D721Med (cell line): Measurements from ENCODE around the gene GAL3ST3.

Experiments
- DNase-seq: peaks from one replicate; pipeline ENCODE4 v3.0.0; 2011; ENCODE audit warnings: low spot score; ENCODE audit not compliant: insufficient read length
- FAIRE-seq: peaks from 2 replicates; lab custom pipeline; 2011; peaks lifted over from hg19 to GRCh38; lab: Jason Lieb, UNC
- TF ChIP-seq, protein P1 (sequence below): IDR thresholded peaks from 2 replicates; pipeline ENCODE4 v1.5.1; 2012; ENCODE audit warnings: mild to moderate bottlenecking, control low read depth; ENCODE audit not compliant: insufficient read depth; ENCODE audit errors: missing control alignments

Gene GAL3ST3

GRCh38 chr11:66073669-66074068 lies 24.7 kb upstream of the GAL3ST3 start:
- TF ChIP-seq, protein P1, sequence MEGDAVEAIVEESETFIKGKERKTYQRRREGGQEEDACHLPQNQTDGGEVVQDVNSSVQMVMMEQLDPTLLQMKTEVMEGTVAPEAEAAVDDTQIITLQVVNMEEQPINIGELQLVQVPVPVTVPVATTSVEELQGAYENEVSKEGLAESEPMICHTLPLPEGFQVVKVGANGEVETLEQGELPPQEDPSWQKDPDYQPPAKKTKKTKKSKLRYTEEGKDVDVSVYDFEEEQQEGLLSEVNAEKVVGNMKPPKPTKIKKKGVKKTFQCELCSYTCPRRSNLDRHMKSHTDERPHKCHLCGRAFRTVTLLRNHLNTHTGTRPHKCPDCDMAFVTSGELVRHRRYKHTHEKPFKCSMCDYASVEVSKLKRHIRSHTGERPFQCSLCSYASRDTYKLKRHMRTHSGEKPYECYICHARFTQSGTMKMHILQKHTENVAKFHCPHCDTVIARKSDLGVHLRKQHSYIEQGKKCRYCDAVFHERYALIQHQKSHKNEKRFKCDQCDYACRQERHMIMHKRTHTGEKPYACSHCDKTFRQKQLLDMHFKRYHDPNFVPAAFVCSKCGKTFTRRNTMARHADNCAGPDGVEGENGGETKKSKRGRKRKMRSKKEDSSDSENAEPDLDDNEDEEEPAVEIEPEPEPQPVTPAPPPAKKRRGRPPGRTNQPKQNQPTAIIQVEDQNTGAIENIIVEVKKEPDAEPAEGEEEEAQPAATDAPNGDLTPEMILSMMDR: no peak
- no peak for FAIRE-seq
- no peak for DNase-seq

DNA sequence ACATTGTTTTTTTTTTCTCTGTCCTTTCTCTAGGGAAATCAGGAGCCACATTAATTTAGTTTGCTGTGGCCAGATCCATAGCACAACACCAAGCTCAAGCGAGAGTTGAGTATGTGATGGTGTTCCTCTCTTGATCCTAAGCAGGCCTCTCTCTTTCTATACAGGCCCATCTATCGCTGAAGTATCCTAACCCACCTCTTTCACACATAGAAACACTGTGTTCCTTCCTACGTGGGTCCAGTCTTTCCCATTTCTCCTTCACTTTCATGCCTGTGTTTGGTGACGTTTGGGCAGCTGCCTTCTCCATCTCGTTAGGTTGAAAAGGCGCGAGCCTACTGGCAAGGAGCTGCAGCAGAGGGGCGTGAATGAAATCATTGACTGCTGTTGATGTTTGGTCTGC lies 23.6 kb upstream of the GAL3ST3 start:
- TF ChIP-seq, protein P1: no peak
- DNase-seq (no peak), FAIRE-seq (no peak)

DNA sequence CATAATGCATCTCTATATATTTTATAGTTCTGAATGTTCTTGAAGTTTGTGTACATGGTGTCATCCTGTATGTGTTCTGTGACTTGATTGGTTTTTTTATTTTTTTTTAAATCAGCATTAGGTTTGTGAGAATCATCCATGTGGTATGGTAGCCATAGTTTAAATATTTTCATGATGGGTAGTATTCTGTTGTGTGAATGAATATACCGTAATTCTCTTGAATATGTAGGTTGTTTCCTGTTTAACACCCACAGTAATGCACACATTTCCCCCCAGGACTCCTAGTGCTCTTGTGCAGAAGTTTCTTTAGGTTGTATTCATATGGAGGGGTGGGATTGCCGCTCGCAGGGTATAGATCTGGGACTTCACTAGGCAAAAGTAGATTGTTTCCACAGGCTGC lies 23.1 kb upstream of the GAL3ST3 start:
- FAIRE-seq (no peak), DNase-seq (no peak)
- TF ChIP-seq, protein P1: no peak

DNA sequence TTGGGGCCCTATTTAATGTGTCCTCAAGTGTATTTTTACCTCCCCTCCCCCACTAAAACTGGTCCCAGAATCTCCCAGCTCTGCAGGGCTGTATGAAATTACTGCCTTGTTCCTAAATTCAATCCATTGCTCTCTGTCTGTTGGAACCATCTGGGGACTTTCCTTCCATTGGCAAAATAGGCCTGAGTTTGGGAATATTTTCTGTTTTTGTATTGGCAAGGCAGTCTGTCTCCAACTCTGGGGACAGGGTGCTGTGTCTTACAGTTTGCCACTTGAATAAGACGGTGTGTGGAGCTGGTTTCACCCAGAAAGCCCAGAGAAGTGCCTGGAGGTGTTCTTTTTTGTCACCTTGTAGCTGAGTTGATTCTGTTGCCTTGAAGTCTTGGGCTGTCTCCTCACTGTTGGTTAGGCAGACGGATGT lies 22.4 kb upstream of the GAL3ST3 start:
- FAIRE-seq: no peak
- TF ChIP-seq, protein P1: no peak
- no peak for DNase-seq

GRCh38 chr11:66070604-66071380 lies 21.8 kb upstream of the GAL3ST3 start:
- TF ChIP-seq, protein P1: no peak
- no peak for FAIRE-seq
- DNase-seq: no peak

DNA sequence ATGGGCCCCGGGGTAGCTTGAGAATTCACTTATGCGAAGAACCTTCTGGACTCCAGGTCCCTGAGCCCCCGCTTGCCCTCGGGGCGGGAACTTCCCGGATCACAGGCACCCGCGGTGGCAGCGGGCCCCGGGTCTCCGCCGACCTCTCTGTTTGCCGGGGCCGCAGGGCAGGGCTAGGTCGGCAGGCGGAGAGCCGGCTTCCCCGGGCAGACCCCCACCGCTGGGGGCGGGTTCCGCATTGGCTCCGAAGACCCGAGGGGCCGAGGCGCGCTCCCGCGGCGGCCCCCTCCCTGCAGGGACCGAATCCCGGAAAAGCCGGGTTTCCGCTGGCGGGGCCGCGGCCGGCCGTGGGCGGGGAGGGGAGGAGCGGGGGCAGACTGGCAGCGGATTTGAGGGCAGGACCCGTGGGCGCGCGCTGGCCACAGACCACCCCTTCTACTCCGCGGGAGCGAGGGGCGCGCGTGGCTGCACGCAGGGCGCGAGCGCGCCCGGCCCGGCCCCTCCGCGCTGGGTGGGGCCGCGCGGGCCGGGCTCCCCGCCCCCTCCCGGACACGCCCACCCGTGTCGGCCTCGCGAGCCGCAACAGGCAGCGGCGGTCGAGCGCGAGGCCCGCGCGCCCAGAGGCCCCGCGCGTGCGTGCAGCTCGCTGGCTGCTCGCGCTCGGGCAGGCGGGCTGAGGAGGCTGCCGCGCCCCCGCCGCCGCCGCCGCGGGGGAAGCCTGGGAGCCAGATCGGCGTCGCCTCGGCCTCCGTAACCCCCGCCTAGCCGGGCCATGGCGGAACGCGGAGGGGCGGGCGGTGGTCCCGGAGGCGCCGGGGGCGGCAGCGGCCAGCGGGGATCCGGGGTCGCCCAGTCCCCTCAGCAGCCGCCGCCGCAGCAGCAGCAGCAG lies 21.0 kb upstream of the GAL3ST3 start, which contains the start of gene PACS1:
Gene PACS1, plus strand, starts transcription at position 558 of the 889 bp plus-strand sequence. Its CDS starts 215 bp downstream, at position 773.
- DNase-seq (peak; percentile 64), FAIRE-seq (no peak)
- TF ChIP-seq, protein P1: no peak
